NCI-H460 (cell line): ENCODE results near the gene TTC8. TPM values are rescaled to one million over a fixed set of nuclear protein-coding genes. Genes with fewer than 3 reads are reported as not detected.
"Not testable (repeated sequence)": the region's sequence is repeated elsewhere in the genome, so short reads cannot be mapped to it uniquely, and the experiment has no call there.

Source experiments
- DNase-seq: peaks from one replicate; pipeline ENCODE4 v3.0.0-alpha.2; 2016; ENCODE audit warnings: low read depth; ENCODE audit errors: extremely low read depth
- total RNA-seq: library from RNA; depleted of rRNA; stranded (reverse); fragments of >200 nt; shearing (Covaris generic); gene quantifications from 2 replicates; pipeline ENCODE4 v1.2.3, GENCODE V29; 2014

TTC8 gene
- total RNA-seq, 1 experiment from 2014 or later = 37.6 TPM

GRCh38 chr14:88821888-88822287, 2.6 kb upstream of the TTC8 start:
- DNase-seq = no peak

DNA sequence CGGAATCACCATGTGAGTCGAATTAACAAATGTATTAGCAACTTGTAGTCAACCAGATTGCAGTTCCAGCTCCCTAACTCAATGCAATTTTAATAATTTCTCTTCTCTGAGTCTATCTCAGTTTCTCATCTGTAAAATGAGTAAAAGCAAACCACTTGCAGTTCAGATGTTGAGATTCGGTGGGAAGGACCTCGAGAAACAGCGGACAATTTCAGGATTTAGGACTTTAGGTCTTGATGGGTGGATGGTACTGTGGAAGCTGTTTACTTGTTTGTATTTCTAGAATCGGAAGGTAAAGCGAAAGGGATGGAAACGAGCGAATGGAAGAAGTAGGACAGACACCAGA, 510 bp upstream of the TTC8 start:
- DNase-seq = no peak

DNA sequence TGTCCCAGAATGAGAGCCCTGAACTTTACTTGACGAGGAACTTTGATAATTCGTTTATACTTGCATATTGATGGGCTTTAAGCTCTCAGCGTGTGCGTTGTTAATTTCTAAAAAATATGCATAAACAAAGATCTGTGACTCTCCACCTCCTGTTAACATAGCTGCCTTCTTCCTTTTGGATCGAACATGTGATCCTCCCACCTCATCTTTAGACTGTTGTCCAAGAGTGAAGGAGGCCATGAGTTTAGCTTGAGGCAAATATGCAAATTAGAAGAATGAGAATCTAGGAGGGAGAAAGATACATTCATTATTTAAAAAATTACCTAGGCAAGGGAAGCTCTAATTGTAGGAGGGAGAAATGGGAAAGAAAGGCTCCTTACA, 617 bp downstream of the TTC8 start:
- no peak for DNase-seq

DNA sequence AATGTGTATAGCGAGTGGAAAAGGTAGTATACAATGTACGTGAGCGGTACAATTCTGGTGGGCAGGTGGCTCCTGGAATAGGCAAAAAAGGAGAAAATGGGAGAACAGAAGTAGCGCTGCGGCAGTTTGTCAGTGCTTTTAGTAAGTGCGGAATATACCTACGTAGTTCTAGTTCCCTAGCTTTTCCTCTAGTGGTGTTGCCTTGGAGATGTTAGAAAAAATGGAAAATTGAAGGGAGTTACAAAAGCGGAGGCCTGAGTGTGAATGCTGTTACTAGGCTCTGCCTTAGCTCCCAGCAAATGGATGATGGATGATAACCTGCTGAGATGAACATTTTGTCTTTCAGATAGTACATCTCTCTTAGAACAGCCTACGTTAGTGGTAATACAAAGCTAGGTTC, 1.1 kb downstream of the TTC8 start:
- DNase-seq = no peak

- DNase-seq = no peak
Observed at GRCh38 chr14:88829188-88829587, 4.7 kb downstream of the TTC8 start.

- DNase-seq = no peak
Observed at GRCh38 chr14:88829685-88830302, 5.3 kb downstream of the TTC8 start.

GRCh38 chr14:88831284-88831683, 6.8 kb downstream of the TTC8 start:
- DNase-seq = no peak

DNA sequence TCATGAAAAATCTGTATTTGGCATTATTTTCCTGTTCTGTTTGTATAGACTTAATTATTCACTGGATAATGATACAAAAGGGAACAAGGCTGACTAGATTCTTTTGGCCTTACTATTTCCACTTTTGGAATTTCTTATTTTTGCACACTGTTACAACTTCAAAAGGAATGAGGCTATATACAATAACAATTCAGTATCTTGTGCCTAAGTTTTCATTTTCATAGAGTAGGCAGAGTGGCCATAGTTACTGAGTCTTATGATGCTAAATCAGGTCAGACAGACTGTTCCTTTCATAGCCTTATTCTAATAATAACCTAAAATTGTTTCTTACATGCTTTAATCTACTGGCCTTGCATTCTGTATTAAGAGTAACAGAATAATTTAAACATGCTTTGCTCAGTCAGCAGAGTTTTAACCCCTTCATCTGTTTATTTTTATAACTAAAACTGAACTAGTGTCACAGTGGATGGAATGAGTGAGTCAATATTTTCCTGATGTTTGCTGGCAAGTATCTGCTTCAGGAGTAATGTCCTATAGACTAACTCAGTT, 10.5 kb downstream of the TTC8 start:
- DNase-seq = no peak

GRCh38 chr14:88835661-88836060, 11.2 kb downstream of the TTC8 start:
- no peak for DNase-seq

DNA sequence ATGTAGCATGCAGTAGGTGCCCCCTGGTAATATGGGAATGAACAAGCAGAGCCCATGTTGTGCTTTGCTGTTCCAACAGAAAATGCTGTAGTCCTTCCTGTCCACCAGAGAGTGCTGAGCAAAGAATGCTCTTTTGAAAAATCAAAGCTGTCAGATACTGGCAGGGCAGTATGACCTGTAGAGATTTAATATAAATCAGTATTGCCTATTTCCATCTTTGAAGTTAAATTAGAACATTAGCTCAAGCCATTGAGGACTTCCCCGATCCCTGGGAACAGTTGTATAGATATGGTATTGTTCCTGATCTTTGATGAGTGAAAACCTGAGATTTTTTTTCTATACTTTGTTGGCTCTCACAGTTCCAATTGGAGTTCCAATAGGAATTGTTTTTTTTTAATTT, 13.0 kb downstream of the TTC8 start:
- DNase-seq = no peak

GRCh38 chr14:88838015-88838414, 13.6 kb downstream of the TTC8 start:
- DNase-seq = no peak

DNA sequence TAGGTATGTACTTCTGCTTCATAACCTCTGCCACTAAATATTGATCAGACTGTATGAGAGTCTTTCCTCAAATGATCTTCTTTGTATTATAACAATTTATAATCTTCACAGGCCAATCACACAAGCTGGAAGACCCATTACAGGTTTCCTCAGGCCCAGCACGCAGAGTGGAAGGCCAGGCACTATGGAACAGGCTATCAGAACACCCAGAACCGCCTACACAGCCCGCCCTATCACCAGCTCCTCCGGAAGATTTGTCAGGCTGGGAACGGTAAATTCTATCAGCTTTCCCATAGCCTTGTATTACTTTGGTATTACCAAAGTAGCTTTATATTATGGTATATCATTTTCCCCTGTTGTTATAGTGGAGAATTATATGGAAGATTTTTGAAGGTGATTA, 16.5 kb downstream of the TTC8 start:
- no peak for DNase-seq

- DNase-seq = no peak
Observed at GRCh38 chr14:88841741-88842140, 17.3 kb downstream of the TTC8 start.

DNA sequence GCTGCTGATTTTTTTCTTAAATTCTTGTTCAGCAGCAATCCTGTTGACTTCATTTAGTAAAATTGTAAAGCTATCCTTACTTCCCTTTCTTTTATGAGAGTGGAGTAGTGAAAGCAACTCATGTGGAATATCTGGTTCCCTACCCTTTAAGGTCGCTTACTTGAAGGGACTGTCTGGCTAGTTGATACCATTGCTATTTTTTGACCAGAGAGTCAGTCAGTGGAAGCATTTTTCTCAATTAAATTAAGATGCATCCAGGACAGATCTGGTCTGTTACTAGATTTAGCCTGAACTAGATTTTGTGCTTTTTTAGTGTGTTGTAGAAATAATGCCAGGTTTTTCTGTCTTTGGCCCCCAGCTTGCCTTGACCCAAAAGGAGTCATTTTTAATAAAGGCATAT, 18.0 kb downstream of the TTC8 start:
- no peak for DNase-seq

- DNase-seq = no peak
Observed at GRCh38 chr14:88844980-88845491, 20.6 kb downstream of the TTC8 start.

DNA sequence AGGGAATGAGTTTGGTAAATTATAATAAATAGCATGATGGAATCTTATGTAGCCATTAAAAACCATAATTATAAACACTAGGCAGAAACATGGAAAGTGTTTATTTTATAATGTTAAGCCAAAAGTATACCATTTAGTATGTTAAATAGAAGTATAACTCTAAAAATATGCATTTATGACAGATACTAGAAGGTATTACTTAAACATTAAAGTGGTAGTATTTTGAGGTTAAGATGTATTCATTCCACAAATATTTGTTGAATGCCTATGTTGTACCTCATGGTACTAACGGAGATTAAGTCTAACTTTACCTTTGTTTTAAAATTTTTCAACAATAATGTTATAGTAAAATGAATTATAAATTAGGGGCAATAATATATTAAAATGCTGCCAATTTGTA, 24.1 kb downstream of the TTC8 start:
- DNase-seq = no peak

DNA sequence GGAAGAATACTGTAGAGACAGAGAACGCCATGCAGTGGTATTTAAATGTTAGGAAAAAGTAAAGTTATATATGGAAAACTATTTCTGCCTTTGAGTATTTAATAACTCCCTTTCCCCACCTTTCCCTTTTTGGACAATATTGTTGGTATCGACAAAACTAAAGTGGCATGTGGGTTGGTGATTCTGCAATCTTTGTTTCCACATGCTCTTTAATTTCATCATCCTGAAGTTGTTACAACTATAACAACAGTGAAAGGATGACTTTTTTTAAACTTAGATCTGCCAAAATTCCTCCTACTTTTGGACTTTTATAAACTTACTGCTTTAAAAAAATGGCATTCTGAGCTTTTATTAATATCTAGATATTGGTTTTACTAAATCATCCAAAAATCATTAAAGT, 25.3 kb downstream of the TTC8 start:
- no peak for DNase-seq

GRCh38 chr14:88851587-88851986, 27.1 kb downstream of the TTC8 start:
- DNase-seq = no peak

DNA sequence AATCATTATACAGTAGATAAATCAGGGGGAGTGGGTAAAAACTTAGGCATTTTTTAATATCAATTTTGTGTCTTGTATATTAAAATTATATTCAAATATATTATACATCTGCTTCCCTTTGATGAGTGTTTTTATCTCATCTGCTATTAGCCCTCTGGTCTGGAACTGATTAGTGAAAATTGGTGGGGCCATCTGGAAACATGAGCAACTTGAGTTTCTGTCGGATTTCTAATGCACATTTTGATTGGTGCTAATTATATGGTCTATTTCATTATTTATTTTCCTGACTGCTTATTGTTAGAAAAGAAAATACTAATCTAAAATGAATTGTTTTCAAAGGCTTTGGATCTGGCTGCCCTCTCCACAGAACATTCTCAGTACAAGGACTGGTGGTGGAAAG, 28.2 kb downstream of the TTC8 start:
- DNase-seq = no peak

- DNase-seq = no peak
Observed at GRCh38 chr14:88853129-88853528, 28.7 kb downstream of the TTC8 start.

DNA sequence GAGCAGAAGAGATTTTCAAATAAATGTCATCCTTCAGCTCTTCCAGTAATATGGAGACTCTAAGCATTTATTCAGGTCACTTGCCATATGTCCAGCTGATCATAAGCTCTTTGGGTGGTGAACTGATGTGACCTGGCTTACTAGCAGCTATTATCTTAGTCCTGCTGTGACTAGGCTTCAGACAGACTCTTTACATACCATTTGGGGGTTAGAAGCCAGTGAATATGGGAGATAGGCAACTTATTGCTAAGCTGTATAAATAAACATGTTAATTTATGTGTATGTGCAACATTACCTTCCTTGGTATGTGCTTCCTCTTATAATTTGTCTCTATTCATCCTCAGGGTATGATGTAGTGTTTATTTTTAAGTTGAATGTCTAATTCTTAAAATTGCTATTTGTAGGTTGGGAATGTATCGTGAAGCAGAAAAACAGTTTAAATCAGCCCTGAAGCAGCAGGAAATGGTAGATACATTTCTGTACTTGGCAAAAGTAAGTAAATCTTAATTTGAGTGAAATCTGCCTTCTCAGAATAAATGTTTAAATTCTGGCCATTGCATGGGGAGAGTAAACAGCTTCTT, 32.4 kb downstream of the TTC8 start:
- DNase-seq = no peak

- DNase-seq = not testable (repeated sequence)
Observed at GRCh38 chr14:88857861-88858260, 33.4 kb downstream of the TTC8 start.

GRCh38 chr14:88859118-88859517, 34.7 kb downstream of the TTC8 start:
- not testable (repeated sequence) for DNase-seq
